ENCODE measurements around the gene ALDH3A1. TPM values are rescaled to one million over a fixed set of nuclear protein-coding genes. Genes with fewer than 3 reads are reported as not detected.
A peak's percentile ranks its signal among the peaks of the same experiment; 100 is the strongest.

Gene ALDH3A1
- total RNA-seq, 3 donors from 2014 or later (not counting 1 experiment from before 2014, with no cell fraction given), result not detected

DNA sequence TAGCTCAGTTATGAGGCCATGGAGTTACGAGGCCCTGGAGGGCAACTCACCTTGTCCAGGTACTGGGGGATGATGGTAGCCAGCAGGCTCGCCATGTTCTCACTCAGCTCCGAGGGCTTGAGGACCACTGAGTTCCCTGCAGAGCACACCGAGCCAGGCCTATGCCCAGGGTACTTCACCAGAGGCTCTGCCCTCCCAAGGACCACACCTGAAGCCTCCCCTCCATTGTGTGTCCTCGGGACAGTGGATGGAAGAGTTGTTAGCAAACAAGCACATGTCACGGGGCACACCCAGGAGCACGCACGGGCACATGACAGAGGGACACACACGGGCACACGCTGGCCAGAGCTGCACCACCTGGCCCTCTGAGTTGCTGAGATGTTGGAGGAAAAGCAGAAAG is 5.6 kb downstream of the ALDH3A1 start:
- Mint-ChIP-seq H3K36me3 (no peaks in the 10 kb centered on the region), H3K4me1 (peaks cover 0 to 12% of the 10 kb centered on the region in 2 donors), H3K9me3 (no peaks in the 10 kb centered on the region), H3K4me3 (peak overlapping the region; percentile 45), H3K27ac (no peak overlapping the region), H3K27me3 (ENCODE audit: low read depth in 2 of 2) (no peaks in the 10 kb centered on the region)
- Histone ChIP-seq H3K4me3 (ENCODE audit: low read length) (no peak overlapping the region), H3K9me3 (ENCODE audit: control insufficient read depth, insufficient read depth, low read length) (no peaks in the 10 kb centered on the region), H3K4me1 (ENCODE audit: control insufficient read depth, insufficient read depth, low read length) (peaks cover 11% of the 10 kb centered on the region), H3K27ac (ENCODE audit: low read length) (no peak overlapping the region), H3K27me3 (ENCODE audit: control insufficient read depth, insufficient read depth, low read length) (no peaks in the 10 kb centered on the region), H3K36me3 (ENCODE audit: control insufficient read depth, insufficient read depth, low read length) (no peaks in the 10 kb centered on the region)
- WGBS (ENCODE audit: insufficient coverage), result 93% methylated on average over 10 of the region's 10 CpGs
- DNase-seq (no peak), ATAC-seq (no peak)
- TF ChIP-seq, protein P1, sequence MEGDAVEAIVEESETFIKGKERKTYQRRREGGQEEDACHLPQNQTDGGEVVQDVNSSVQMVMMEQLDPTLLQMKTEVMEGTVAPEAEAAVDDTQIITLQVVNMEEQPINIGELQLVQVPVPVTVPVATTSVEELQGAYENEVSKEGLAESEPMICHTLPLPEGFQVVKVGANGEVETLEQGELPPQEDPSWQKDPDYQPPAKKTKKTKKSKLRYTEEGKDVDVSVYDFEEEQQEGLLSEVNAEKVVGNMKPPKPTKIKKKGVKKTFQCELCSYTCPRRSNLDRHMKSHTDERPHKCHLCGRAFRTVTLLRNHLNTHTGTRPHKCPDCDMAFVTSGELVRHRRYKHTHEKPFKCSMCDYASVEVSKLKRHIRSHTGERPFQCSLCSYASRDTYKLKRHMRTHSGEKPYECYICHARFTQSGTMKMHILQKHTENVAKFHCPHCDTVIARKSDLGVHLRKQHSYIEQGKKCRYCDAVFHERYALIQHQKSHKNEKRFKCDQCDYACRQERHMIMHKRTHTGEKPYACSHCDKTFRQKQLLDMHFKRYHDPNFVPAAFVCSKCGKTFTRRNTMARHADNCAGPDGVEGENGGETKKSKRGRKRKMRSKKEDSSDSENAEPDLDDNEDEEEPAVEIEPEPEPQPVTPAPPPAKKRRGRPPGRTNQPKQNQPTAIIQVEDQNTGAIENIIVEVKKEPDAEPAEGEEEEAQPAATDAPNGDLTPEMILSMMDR (IDR thresholded peaks at IDR 0.05), result no peak
- intact Hi-C loops (cut with micrococcal nuclease), result no loop called here

DNA sequence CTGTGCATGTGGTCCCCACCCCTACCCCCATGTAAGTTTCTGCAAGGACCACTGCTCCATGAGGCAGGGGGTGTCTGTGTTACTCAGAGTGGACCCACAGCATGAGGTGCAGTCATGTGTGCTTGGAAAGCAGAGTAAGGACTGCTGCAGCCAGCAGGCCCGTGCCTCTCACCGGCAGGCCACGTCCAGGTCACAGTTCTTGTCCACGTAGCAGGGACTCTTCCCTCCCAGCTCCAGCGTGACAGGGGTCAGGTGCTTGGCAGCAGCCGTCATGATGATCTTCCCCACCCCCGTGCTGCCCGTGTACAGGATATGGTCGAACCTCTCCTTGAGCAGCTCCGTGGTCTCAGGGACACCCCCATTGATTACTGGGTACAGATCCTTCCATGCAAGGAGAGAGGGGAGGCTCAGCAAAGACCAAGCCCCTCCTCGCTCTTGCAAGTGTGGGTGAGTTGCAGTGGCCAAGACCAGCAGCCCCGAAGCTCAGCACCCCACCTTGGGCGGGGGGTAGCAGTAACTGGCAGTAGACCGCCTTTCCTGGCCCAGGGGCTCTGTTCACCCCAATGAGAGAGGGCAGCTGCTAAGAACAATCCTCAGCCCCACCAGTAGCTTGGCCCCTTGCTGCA is 6.2 kb downstream of the ALDH3A1 start:
- ATAC-seq (no peak), DNase-seq (no peak)
- H3K27ac ChIP-seq (ENCODE audit: low read length), result no peak overlapping the region
- no peak overlapping the region for H3K4me3 Mint-ChIP-seq
- intact Hi-C loops (cut with micrococcal nuclease), result no loop called here
- no peak overlapping the region for H3K4me3 ChIP-seq (ENCODE audit: low read length)
- TF ChIP-seq, protein P1 (IDR thresholded peaks at IDR 0.05), result no peak
- H3K27me3 Mint-ChIP-seq (ENCODE audit: low read depth in 2 of 2), result no peaks in the 10 kb centered on the region
- H3K4me1 Mint-ChIP-seq, result peaks cover 0 to 12% of the 10 kb centered on the region in 2 donors
- no peak overlapping the region for H3K27ac Mint-ChIP-seq
- 91% methylated on average over 14 of the region's 14 CpGs for WGBS (ENCODE audit: insufficient coverage)
- no peaks in the 10 kb centered on the region for H3K9me3 Mint-ChIP-seq
- H3K9me3 ChIP-seq (ENCODE audit: control insufficient read depth, insufficient read depth, low read length), result no peaks in the 10 kb centered on the region
- no peaks in the 10 kb centered on the region for H3K36me3 Mint-ChIP-seq
- peaks cover 11% of the 10 kb centered on the region for H3K4me1 ChIP-seq (ENCODE audit: control insufficient read depth, insufficient read depth, low read length)
- H3K36me3 ChIP-seq (ENCODE audit: control insufficient read depth, insufficient read depth, low read length), result no peaks in the 10 kb centered on the region
- H3K27me3 ChIP-seq (ENCODE audit: control insufficient read depth, insufficient read depth, low read length), result no peaks in the 10 kb centered on the region

DNA sequence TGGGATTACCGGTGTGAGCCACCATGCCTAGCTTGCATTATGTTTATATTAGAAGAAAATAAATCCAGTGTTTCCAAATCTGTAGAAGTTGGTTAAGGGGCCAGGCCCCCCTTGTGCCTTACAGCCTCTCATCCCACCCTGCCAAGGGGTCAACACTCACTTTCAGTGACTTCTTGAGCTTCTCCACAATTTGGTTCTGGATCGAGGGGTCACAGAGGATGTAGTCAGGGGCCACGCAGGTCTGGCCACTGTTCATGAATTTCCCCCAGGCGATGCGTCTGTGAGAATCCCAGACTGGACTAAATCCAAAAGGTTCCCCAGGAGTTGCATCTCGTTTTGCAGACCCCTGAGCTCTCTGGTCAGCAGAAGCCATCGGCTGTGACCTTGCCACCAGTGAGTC is 7.2 kb downstream of the ALDH3A1 start:
- no peaks in the 10 kb centered on the region for H3K27me3 ChIP-seq (ENCODE audit: control insufficient read depth, insufficient read depth, low read length)
- Mint-ChIP-seq H3K36me3 (no peaks in the 10 kb centered on the region), H3K4me3 (no peak overlapping the region), H3K27me3 (ENCODE audit: low read depth in 2 of 2) (no peaks in the 10 kb centered on the region), H3K4me1 (peaks cover 0 to 12% of the 10 kb centered on the region in 2 donors), H3K9me3 (no peaks in the 10 kb centered on the region), H3K27ac (no peak overlapping the region)
- DNase-seq (no peak), ATAC-seq (no peak)
- H3K4me3 ChIP-seq (ENCODE audit: low read length), result no peak overlapping the region
- no peak overlapping the region for H3K27ac ChIP-seq (ENCODE audit: low read length)
- TF ChIP-seq, protein P1 (IDR thresholded peaks at IDR 0.05), result no peak
- H3K4me1 ChIP-seq (ENCODE audit: control insufficient read depth, insufficient read depth, low read length), result peaks cover 11% of the 10 kb centered on the region
- intact Hi-C loops (cut with micrococcal nuclease), result no loop called here
- no peaks in the 10 kb centered on the region for H3K36me3 ChIP-seq (ENCODE audit: control insufficient read depth, insufficient read depth, low read length)
- WGBS (ENCODE audit: insufficient coverage), result 85% methylated on average over 6 of the region's 7 CpGs
- no peaks in the 10 kb centered on the region for H3K9me3 ChIP-seq (ENCODE audit: control insufficient read depth, insufficient read depth, low read length)
